SK-N-MC (cell line): ENCODE results near the gene UCK1.

ENCODE experiments used
- EZH2 ChIP-seq: fragments of 200-600 bp; sonication (generic); IDR thresholded peaks from one replicate; pipeline ENCODE4 v1.6.1; 2017; ENCODE audit warnings: antibody characterized with exemption
- FOXP2 ChIP-seq: optimal IDR thresholded peaks from 2 replicates; pipeline ENCODE3; 2011; ENCODE audit warnings: mild to moderate bottlenecking, moderate library complexity; ENCODE audit not compliant: insufficient read depth; ENCODE audit errors: extremely low read length, control extremely low read depth
- POLR2AphosphoS5 ChIP-seq: IDR thresholded peaks from 2 replicates; pipeline ENCODE4 v1.6.1; 2012; ENCODE audit warnings: mild to moderate bottlenecking, low read depth, low read length, borderline replicate concordance

- TF ChIP-seq POLR2AphosphoS5 (no peak), EZH2 (no peak), FOXP2 (no peak)
These were observed 53.1 kb downstream of the UCK1 start for GRCh38 chr9:131477816-131478419.
